Activated T-cell treated with anti-CD3 and anti-CD28 coated beads, Interleukin-2, amount 50 U/mL, for 48 hours (primary cell): Measurements from ENCODE around the gene TMEM45A.
"Not testable (repeated sequence)": the region's sequence is repeated elsewhere in the genome, so short reads cannot be mapped to it uniquely, and the experiment has no call there.

Experiments
- DNase-seq, 2 experiments: peaks; one replicate each; pipeline ENCODE4 v3.0.0-alpha.2; 2020

The TMEM45A gene

GRCh38 chr3:100486808-100487207 lies 5.6 kb upstream of the TMEM45A start:
- no peak for DNase-seq

GRCh38 chr3:100489118-100489517 lies 3.3 kb upstream of the TMEM45A start:
- no peak for DNase-seq

GRCh38 chr3:100496711-100497261 lies 4.4 kb downstream of the TMEM45A start:
- no peak for DNase-seq

GRCh38 chr3:100499651-100500050 lies 7.2 kb downstream of the TMEM45A start:
- no peak for DNase-seq

GRCh38 chr3:100500320-100500880 lies 8.0 kb downstream of the TMEM45A start:
- no peak for DNase-seq

- no peak for DNase-seq
Observed at GRCh38 chr3:100503448-100503847, 11.0 kb downstream of the TMEM45A start.

- DNase-seq, result no peak
Observed at GRCh38 chr3:100506355-100506754, 13.9 kb downstream of the TMEM45A start.

- DNase-seq, result not testable (repeated sequence)
Observed at GRCh38 chr3:100509818-100510217, 17.4 kb downstream of the TMEM45A start.

GRCh38 chr3:100516232-100516631 lies 23.8 kb downstream of the TMEM45A start:
- no peak for DNase-seq

GRCh38 chr3:100516838-100517237 lies 24.4 kb downstream of the TMEM45A start:
- no peak for DNase-seq

- no peak for DNase-seq
Observed at GRCh38 chr3:100517276-100517675, 24.9 kb downstream of the TMEM45A start.

- DNase-seq, result no peak
Observed at GRCh38 chr3:100518244-100518643, 25.8 kb downstream of the TMEM45A start.

GRCh38 chr3:100518983-100519382 lies 26.6 kb downstream of the TMEM45A start:
- DNase-seq, result no peak

- DNase-seq, result no peak
Observed at GRCh38 chr3:100521439-100521845, 29.0 kb downstream of the TMEM45A start.

GRCh38 chr3:100522125-100522524 lies 29.7 kb downstream of the TMEM45A start:
- no peak for DNase-seq

- DNase-seq, result no peak
Observed at GRCh38 chr3:100523050-100523760, 30.8 kb downstream of the TMEM45A start.

- no peak for DNase-seq
Observed at GRCh38 chr3:100525753-100526612, 33.6 kb downstream of the TMEM45A start.

- no peak for DNase-seq
Observed at GRCh38 chr3:100526613-100527346, 34.4 kb downstream of the TMEM45A start.

- no peak for DNase-seq
Observed at GRCh38 chr3:100527347-100527735, 34.9 kb downstream of the TMEM45A start.

GRCh38 chr3:100531093-100531492 lies 38.7 kb downstream of the TMEM45A start:
- no peak for DNase-seq

GRCh38 chr3:100532411-100532810 lies 40.0 kb downstream of the TMEM45A start:
- DNase-seq, result no peak

GRCh38 chr3:100533176-100533575 lies 40.8 kb downstream of the TMEM45A start:
- no peak for DNase-seq

GRCh38 chr3:100535610-100535943 lies 43.2 kb downstream of the TMEM45A start:
- DNase-seq, result no peak
